Smooth muscle cell (in vitro differentiated cells): ENCODE results near the gene PRR13. TPM values are rescaled to one million over a fixed set of nuclear protein-coding genes. Genes with fewer than 3 reads are reported as not detected.
"Not testable (repeated sequence)": the region's sequence is repeated elsewhere in the genome, so short reads cannot be mapped to it uniquely, and the experiment has no call there.

Source experiments
- DNase-seq: peaks from one replicate; lab custom pipeline; 2025; ENCODE audit not compliant: unreplicated experiment; lab: John Stamatoyannopoulos, UW
- H2AFZ ChIP-seq: fragments of 200-600 bp; sonication (generic); 2 replicates; pipeline ENCODE4 v1.6.0; 2016; ENCODE audit warnings: antibody characterized with exemption, low read depth, mild to moderate bottlenecking
- H3F3A ChIP-seq: fragments of 200-600 bp; sonication (generic); 2 replicates; pipeline ENCODE4 v1.6.0; 2017; ENCODE audit warnings: antibody characterized with exemption, low read depth
- H3K27ac ChIP-seq: fragments of 200-600 bp; sonication (generic); 2 replicates; pipeline ENCODE4 v1.5.1; 2016; ENCODE audit warnings: low read depth, mild to moderate bottlenecking
- H3K27me3 ChIP-seq: fragments of 200-600 bp; sonication (generic); 2 replicates; pipeline ENCODE4 v1.6.1; 2016; ENCODE audit warnings: low read depth, mild to moderate bottlenecking
- H3K36me3 ChIP-seq: fragments of 200-600 bp; sonication (generic); 2 replicates; pipeline ENCODE4 v1.5.1; 2016; ENCODE audit warnings: low read depth
- H3K4me1 ChIP-seq: fragments of 200-600 bp; sonication (generic); 2 replicates; pipeline ENCODE4 v1.5.1; 2016; ENCODE audit warnings: low read depth
- H3K4me2 ChIP-seq: fragments of 200-600 bp; sonication (generic); 2 replicates; pipeline ENCODE4 v1.6.0; 2016; ENCODE audit warnings: mild to moderate bottlenecking
- H3K4me3 ChIP-seq: fragments of 200-600 bp; sonication (generic); 2 replicates; pipeline ENCODE4 v1.5.1; 2016; ENCODE audit warnings: mild to moderate bottlenecking
- H3K79me2 ChIP-seq: fragments of 200-600 bp; sonication (generic); 2 replicates; pipeline ENCODE4 v1.6.0; 2016; ENCODE audit warnings: low read depth, mild to moderate bottlenecking
- H3K9ac ChIP-seq: fragments of 200-600 bp; sonication (generic); 2 replicates; pipeline ENCODE4 v1.6.0; 2016; ENCODE audit warnings: low read depth
- H3K9me3 ChIP-seq: fragments of 200-600 bp; sonication (generic); replicated peaks from 2 replicates; pipeline ENCODE4 v1.5.1; 2016; ENCODE audit warnings: low read depth
- H4K20me1 ChIP-seq: fragments of 200-600 bp; sonication (generic); 2 replicates; pipeline ENCODE4 v1.6.0; 2016; ENCODE audit warnings: low read depth
- CTCF ChIP-seq: fragments of 200-600 bp; sonication (generic); IDR thresholded peaks from 2 replicates; pipeline ENCODE4 v1.5.1; 2017; ENCODE audit warnings: borderline replicate concordance, mild to moderate bottlenecking, antibody characterized with exemption; ENCODE audit not compliant: insufficient read depth, poor library complexity, severe bottlenecking
- WGBS: methylation state at CpG from one replicate; pipeline ENCODE4 v1.1.7; 2016; ENCODE audit warnings: low lambda C conversion rate; 5-methylcytosine and 5-hydroxymethylcytosine counted together
- polyA plus RNA-seq: library from polyadenylated mRNA; unstranded; fragments of >200 nt; fragmentation: Nextera tagmentation; extraction: Ambion mirVana; gene quantifications from 2 replicates; pipeline ENCODE4 v1.2.1, GENCODE V29; 2016
- total RNA-seq: library from RNA; depleted of rRNA; stranded (reverse); fragments of >200 nt; gene quantifications from 2 replicates; pipeline ENCODE4 v1.2.3, GENCODE V29; 2014

PRR13 gene
- total and polyA plus RNA-seq, 2 experiments from 2014 or later, result 65.3 to 176 TPM

DNA sequence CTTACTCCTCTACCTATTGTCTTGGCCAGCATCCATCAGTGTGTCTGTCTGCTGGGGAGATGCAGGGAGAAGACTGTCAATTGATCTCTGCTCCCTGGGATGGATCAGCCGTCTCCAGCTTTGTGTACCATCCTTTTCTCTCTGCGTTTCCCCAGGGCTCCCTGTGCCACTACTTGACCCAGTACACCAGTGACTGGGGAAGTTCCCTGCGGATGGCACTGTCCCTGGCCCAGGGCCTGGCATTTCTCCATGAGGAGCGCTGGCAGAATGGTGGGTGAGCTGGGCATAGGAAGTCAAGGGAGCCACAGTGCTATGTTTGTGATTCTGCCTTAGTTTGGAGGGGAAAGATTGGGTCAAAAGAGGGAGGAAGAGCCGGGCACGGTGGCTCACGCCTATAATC is 12.8 kb upstream of the PRR13 start:
- DNase-seq, result no peak
- Histone ChIP-seq H3F3A (no peaks in the 10 kb centered on the region), H3K27ac (no peak overlapping the region), H3K9ac (no peak overlapping the region), H3K4me3 (no peak overlapping the region), H3K4me2 (no peak overlapping the region), H3K27me3 (no peaks in the 10 kb centered on the region), H3K79me2 (no peaks in the 10 kb centered on the region), H3K36me3 (no peaks in the 10 kb centered on the region), H2AFZ (no peak overlapping the region), H3K9me3 (no peaks in the 10 kb centered on the region), H4K20me1 (no peaks in the 10 kb centered on the region), H3K4me1 (peaks cover 5% of the 10 kb centered on the region)
- 95% methylated on average over 7 of the region's 7 CpGs for WGBS
- no peak for TF ChIP-seq CTCF

- no peaks in the 10 kb centered on the region for H3K4me1 ChIP-seq
- DNase-seq, result no peak
- no peak overlapping the region for H3K4me2 ChIP-seq
- H3K9me3 ChIP-seq, result no peaks in the 10 kb centered on the region
- no peaks in the 10 kb centered on the region for H3K27me3 ChIP-seq
- no peak for TF ChIP-seq CTCF
- H2AFZ ChIP-seq, result no peak overlapping the region
- H3F3A ChIP-seq, result no peaks in the 10 kb centered on the region
- 93% methylated on average over 5 of the region's 5 CpGs for WGBS
- H3K27ac ChIP-seq, result no peak overlapping the region
- H3K36me3 ChIP-seq, result no peaks in the 10 kb centered on the region
- H3K4me3 ChIP-seq, result no peak overlapping the region
- no peaks in the 10 kb centered on the region for H3K79me2 ChIP-seq
- H3K9ac ChIP-seq, result no peak overlapping the region
- H4K20me1 ChIP-seq, result no peaks in the 10 kb centered on the region
Observed at GRCh38 chr12:53430116-53430515, 11.4 kb upstream of the PRR13 start.

- no peak for DNase-seq
- Histone ChIP-seq H3K79me2 (no peaks in the 10 kb centered on the region), H3K9me3 (no peaks in the 10 kb centered on the region), H3K4me3 (no peak overlapping the region), H3F3A (no peaks in the 10 kb centered on the region), H4K20me1 (no peaks in the 10 kb centered on the region), H3K9ac (no peak overlapping the region), H3K4me1 (no peaks in the 10 kb centered on the region), H2AFZ (no peak overlapping the region), H3K4me2 (no peak overlapping the region), H3K36me3 (no peaks in the 10 kb centered on the region), H3K27me3 (no peaks in the 10 kb centered on the region), H3K27ac (no peak overlapping the region)
- WGBS, result 88% methylated on average over 7 of the region's 7 CpGs
- TF ChIP-seq CTCF, result no peak
Observed at GRCh38 chr12:53431187-53431586, 10.3 kb upstream of the PRR13 start.

- not testable (repeated sequence) for H3F3A ChIP-seq, H3K27me3 ChIP-seq, H3K27ac ChIP-seq, H3K36me3 ChIP-seq, H4K20me1 ChIP-seq, H3K9ac ChIP-seq, H3K4me1 ChIP-seq, H3K4me3 ChIP-seq, H3K79me2 ChIP-seq, H3K9me3 ChIP-seq, DNase-seq, H3K4me2 ChIP-seq, H2AFZ ChIP-seq
- WGBS, result 96% methylated on average over 9 of the region's 9 CpGs
Observed at GRCh38 chr12:53435326-53435725, 6.2 kb upstream of the PRR13 start.

- not testable (repeated sequence) for H3K36me3 ChIP-seq, H3K4me3 ChIP-seq, H3K4me2 ChIP-seq, H3K9ac ChIP-seq, H3K27me3 ChIP-seq, H3K27ac ChIP-seq, H4K20me1 ChIP-seq, H3K9me3 ChIP-seq, H3K4me1 ChIP-seq, H3F3A ChIP-seq, H2AFZ ChIP-seq, DNase-seq
- peaks cover 14% of the 10 kb centered on the region for H3K79me2 ChIP-seq
Observed at GRCh38 chr12:53439582-53439981, 2.0 kb upstream of the PRR13 start.
